Motor neuron (in vitro differentiated cells): ENCODE measurements around the gene LAMA1. TPM values are rescaled to one million over a fixed set of nuclear protein-coding genes. Genes with fewer than 3 reads are reported as not detected.
"Not testable (repeated sequence)": the region's sequence is repeated elsewhere in the genome, so short reads cannot be mapped to it uniquely, and the experiment has no call there.

Source experiments
- ATAC-seq, 8 experiments: fragments of 200-7000 bp; cut with Tn5 transposase; replicated peaks in 6 of 8; 2 replicates each; pipeline ENCODE4 v1.8.0; 2021; ENCODE audit warnings: mild to moderate bottlenecking in 8 of 8, moderate library complexity in 8 of 8
- H3K27ac ChIP-seq, 2 donors: fragments of 250-450 bp; sonication (Bioruptor Pico); 2 replicates each; pipeline ENCODE4 v1.9.0; 2021; ENCODE audit warnings: antibody characterized with exemption in 2 of 2, mild to moderate bottlenecking in 2 of 2, moderate library complexity in 1 of 2
- H3K4me1 ChIP-seq, 2 donors: fragments of 250-450 bp; sonication (Bioruptor Pico); replicated peaks in 1 of 2; 2 replicates each; pipeline ENCODE4 v1.6.1; 2021; ENCODE audit warnings: antibody characterized with exemption in 2 of 2, mild to moderate bottlenecking in 2 of 2, moderate library complexity in 1 of 2
- H3K4me3 ChIP-seq, 5 donors: fragments of 250-450 bp; sonication (Bioruptor Pico); 2 replicates each; pipeline ENCODE4 v1.9.0; 2021; ENCODE audit warnings: antibody characterized with exemption in 5 of 5, mild to moderate bottlenecking in 5 of 5, moderate library complexity in 4 of 5
- WGBS, 10 experiments: fragments of 450-650 bp; shearing (Covaris generic); methylation state at CpG; one replicate each; pipeline ENCODE4 v1.0.0; 2022; 5-methylcytosine and 5-hydroxymethylcytosine counted together
- in situ Hi-C, 9 experiments: fragments of 400-800 bp; cut with MboI; loops; one replicate each; pipeline ENCODE4 v1.15.0; 2021; ENCODE audit warnings: low sequenced_read_pairs in 9 of 9, low pct_unique_long_range_greater_than_20kb in 2 of 9; ENCODE audit not compliant: unreplicated experiment in 9 of 9
- total RNA-seq, 8 experiments: library from RNA; unstranded; fragments of 300-600 nt; gene quantifications; 2 replicates each; pipeline versions ENCODE4 v1.2.3 to v1.2.4, GENCODE V29; 2022

The LAMA1 gene
- total RNA-seq, 8 experiments from 2014 or later, result 0.18 to 37.8 (median 7.6) TPM

DNA sequence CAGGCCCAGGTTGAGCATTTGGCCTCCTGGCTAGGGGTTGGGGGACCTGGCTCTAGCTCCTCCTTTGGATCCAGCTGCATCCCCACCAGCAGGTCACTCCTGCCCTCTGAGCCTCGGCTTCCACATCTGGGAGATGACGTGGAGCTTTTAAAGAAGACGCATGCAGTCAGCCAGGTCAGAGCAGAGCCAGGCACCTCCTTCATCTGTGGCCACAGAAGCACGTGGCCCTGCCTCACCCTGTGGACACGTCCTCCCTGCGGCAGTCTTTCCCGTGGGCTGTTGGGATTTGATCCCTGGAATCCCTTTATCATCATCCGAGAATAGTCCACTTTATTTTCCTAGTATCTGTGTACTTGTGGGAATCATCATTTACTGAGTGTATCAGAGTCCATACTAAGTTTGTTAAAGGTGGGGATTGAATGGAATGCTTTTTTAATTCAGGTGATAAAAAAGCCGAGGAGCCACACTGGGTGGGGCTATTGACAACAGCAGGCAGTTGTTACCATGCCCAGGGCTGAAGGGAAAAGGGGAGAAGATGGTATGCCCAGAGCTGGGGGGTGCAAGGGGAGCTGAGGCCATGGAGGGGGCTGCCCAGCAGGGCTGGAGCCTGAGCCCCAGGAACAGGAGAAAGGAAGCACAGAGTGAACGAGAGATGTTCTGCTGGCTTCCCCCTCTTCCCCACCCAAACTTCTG is 170.1 kb downstream of the LAMA1 start:
- H3K4me1 ChIP-seq, result no peaks in the 10 kb centered on the region
- in situ Hi-C loops, result loop anchor here in 1 of 9 experiments (25.0 kb wide), 1 partner anchor 240 kb away; no protein-coding TSS in a partner anchor
- ATAC-seq, result no peak
- H3K4me3 ChIP-seq, result no peak overlapping the region
- WGBS, 10 experiments, result 0 to 100% (median 100%) methylated on average over 1 to 2 of the region's 10 CpGs; no CpG with 5 or more reads in 4 of the 10 experiments
- H3K27ac ChIP-seq, result no peak overlapping the region

DNA sequence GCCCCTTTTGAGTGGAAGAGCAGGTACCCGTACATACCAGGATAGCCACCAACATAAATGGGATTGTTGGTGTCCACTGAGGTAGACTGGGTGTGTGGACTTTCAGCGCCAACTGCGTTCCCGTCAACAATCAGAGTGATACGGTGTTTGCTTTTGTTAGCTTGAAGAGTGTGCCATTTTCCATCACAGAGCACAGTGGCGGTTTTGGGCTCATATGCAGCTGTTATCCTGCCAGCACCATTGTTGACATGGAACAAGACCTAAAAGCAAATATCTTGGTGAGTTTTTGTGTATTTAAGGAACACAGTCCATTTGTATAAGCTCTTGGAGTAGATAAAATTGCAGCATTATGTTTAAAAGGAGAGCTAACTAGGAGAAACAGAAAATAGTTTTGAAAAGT is 174.5 kb downstream of the LAMA1 start:
- ATAC-seq, result no peak
- WGBS, 10 experiments, result 35 to 100% (median 84%) methylated on average over 1 to 6 of the region's 6 CpGs; no CpG with 5 or more reads in 2 of the 10 experiments
- H3K4me3 ChIP-seq, result no peak overlapping the region
- in situ Hi-C loops, result loop anchor here in 1 of 9 experiments (25.0 kb wide), 1 partner anchor 244 kb away; no protein-coding TSS in a partner anchor
- no peaks in the 10 kb centered on the region for H3K4me1 ChIP-seq
- H3K27ac ChIP-seq, result no peak overlapping the region

DNA sequence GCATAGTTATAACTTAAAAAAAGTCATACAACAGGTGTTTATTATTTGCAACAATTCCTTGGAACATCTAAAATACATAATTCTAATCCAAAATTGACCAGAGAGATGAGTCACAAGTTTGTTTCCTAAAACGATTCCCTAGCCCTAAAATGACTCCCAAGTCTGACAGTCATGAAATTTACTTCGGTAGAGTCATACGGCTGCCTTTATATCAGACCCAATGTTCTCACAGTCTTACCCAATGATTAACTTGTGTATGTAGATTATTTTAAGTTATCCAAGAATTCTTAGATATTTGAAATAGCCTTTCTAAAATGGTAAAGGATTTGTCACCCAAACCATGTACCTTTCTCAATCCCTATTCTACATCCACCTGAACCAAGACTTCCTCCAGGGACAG is 174.9 kb downstream of the LAMA1 start:
- Histone ChIP-seq H3K4me3 (no peak overlapping the region), H3K4me1 (no peaks in the 10 kb centered on the region), H3K27ac (no peak overlapping the region)
- ATAC-seq, result no peak
- in situ Hi-C loops, result loop anchor here in 1 of 9 experiments (25.0 kb wide), 1 partner anchor 245 kb away; no protein-coding TSS in a partner anchor
- WGBS, 10 experiments, result 26 to 100% (median 81%) methylated on average over 1 to 3 of the region's 3 CpGs; no CpG with 5 or more reads in 2 of the 10 experiments

DNA sequence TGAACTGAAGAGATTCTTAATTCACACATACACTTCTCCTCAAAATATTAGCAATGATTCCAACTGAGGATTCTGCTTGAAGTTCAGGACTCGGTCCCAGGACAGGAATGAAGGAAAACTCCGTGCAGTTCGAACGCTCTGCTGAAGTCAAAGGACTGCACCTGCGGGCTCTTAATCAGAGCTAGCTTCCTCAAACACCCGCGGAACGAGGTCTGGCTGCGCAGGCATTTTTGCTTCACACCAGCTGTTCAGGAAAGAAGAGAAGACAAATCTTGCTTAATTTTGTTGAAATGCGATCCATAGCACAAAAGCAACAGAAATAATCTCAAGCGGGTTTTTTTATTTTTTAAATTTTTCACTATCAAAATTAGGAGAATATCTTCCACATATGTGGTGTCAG is 175.6 kb downstream of the LAMA1 start:
- H3K4me3 ChIP-seq, result no peak overlapping the region
- 31 to 100% (median 90%) methylated on average over 1 to 11 of the region's 11 CpGs for WGBS, 10 experiments
- no peak overlapping the region for H3K27ac ChIP-seq
- in situ Hi-C loops, result loop anchor here in 1 of 9 experiments (25.0 kb wide), 1 partner anchor 245 kb away; no protein-coding TSS in a partner anchor
- H3K4me1 ChIP-seq, result no peaks in the 10 kb centered on the region
- no peak for ATAC-seq

DNA sequence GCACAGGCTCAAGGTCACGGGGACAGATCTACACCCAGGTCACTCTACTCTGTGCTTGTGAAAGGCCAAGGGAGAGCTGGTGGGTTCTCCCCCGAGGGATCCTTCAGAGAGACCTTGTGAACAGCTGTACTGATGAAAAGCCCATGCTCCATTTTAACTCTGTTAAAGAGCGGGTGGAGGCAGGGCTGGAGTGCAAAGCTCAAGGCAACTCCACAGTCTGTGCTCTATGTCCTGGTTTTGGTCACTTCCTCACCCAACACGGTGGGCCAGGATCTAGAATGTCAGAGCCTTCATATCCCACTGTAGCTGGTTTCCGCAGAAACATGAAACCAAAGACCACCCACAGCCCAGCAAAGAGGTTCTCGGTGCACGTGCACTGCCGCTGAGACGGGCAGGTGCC is 177.1 kb downstream of the LAMA1 start:
- H3K4me1 ChIP-seq, result peaks cover 0 to 3% of the 10 kb centered on the region in 2 donors
- no peak overlapping the region for H3K27ac ChIP-seq
- in situ Hi-C loops, result loop anchor here in 1 of 9 experiments (25.0 kb wide), 1 partner anchor 247 kb away; no protein-coding TSS in a partner anchor
- no peak overlapping the region for H3K4me3 ChIP-seq
- WGBS, 10 experiments, result 17 to 100% (median 95%) methylated on average over 1 to 5 of the region's 9 CpGs; no CpG with 5 or more reads in 4 of the 10 experiments
- no peak for ATAC-seq

DNA sequence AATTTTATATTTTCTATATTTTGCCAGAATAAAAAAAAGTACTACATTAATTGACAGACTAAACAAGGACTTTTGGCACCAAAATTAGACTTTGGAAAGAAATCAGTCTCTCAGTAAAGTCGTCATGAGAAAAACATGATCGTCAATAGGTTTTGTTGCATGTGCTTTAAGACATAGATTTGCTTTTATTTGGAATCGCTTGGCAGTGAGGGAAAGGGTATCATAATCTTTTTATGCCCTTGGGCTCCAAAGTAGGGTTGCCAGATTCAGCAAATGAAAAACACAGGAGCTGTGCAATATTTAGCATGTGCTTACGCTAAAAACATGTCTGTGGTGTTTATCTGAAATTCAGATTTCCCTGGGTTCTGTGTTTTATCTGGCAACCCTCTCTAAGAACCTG is 177.6 kb downstream of the LAMA1 start:
- no peak overlapping the region for H3K27ac ChIP-seq
- in situ Hi-C loops, result loop anchor here in 1 of 9 experiments (25.0 kb wide), 1 partner anchor 247 kb away; no protein-coding TSS in a partner anchor

DNA sequence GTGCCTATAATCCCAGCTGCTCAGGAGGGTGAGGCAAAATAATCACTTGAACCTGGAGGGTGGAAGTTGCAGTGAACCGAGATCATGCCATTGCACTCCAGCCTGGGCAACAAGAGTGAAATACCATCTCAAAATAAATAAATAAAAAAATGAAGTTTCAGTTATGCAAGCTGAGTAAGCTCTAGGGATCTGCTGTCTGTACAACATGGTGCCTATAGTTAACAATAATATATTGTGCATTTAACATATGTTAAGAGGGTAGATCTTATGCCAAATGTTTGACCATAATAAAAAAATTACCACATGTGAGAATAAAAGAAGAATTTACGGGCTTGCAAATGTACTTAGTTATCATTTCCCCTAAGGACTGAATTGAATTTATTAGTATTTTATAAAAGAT is 179.2 kb downstream of the LAMA1 start:
- 6 to 100% (median 85%) methylated on average over 1 to 2 of the region's 2 CpGs; no CpG with 5 or more reads in 1 of the 10 experiments for WGBS, 10 experiments
- not testable (repeated sequence) for H3K4me3 ChIP-seq, H3K4me1 ChIP-seq, H3K27ac ChIP-seq
- in situ Hi-C loops, result loop anchor here in 1 of 9 experiments (25.0 kb wide), 1 partner anchor 249 kb away; no protein-coding TSS in a partner anchor
- ATAC-seq, result peak in 1 of 8 experiments; percentile 90

More for the DNA sequence above, 177.6 kb downstream of the LAMA1 start:
- Histone ChIP-seq H3K4me3 (no peak overlapping the region), H3K4me1 (peaks cover 0 to 3% of the 10 kb centered on the region in 2 donors)
- no peak for ATAC-seq
- WGBS, 10 experiments, result 56 to 98% (median 74%) methylated on average over 2 to 4 of the region's 4 CpGs; no CpG with 5 or more reads in 2 of the 10 experiments

DNA sequence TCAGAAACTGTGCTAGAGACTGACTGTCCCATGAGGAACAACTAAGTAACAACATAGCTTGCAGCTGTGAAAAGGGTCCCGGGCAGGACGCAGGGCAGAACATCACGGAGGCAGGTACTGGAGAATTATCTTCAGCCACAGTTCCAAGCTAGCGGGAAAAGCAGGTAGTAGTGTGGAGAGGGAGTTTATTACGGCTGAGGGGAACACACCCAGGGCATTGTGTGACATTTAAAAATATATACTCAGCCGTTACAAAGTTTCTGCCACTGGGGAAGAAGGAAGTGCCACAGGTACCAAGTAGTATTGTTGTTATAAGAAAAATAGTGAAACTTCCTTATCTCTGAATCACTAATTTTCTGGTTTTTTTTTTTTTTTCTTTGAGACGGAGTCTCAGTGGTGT is 179.6 kb downstream of the LAMA1 start:
- Histone ChIP-seq H3K4me3 (no peak overlapping the region), H3K4me1 (peaks cover 0 to 3% of the 10 kb centered on the region in 2 donors), H3K27ac (no peak overlapping the region)
- in situ Hi-C loops, result loop anchor here in 1 of 9 experiments (25.0 kb wide), 1 partner anchor 249 kb away; no protein-coding TSS in a partner anchor
- WGBS, 10 experiments, result 33 to 100% (median 96%) methylated on average over 1 to 6 of the region's 7 CpGs; no CpG with 5 or more reads in 3 of the 10 experiments
- peak in 1 of 8 experiments; percentile 5 for ATAC-seq

DNA sequence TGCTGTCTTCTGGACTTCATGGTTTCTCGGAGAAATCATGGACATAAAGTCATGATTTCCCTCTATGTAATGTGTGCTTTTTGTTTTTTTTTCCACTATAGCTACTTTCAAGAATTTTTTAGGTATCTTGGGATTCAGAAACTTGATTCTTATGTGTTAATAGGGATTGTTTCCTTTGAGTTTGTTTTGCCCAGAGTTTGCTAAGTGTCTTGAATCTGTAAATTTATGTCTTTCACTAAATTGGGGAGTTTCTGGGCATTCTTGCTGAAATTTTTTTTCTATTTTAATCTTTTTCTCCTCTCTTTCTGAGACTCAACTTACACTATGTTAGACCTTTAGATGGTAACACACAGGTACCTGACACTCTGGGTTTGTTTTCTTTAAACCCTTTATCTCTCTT is 182.7 kb downstream of the LAMA1 start:
- no peak for ATAC-seq
- H3K4me3 ChIP-seq, result no peak overlapping the region
- H3K27ac ChIP-seq, result no peak overlapping the region
- 0 to 100% (median 86%) methylated on average over 1 of the region's 1 CpG; no CpG with 5 or more reads in 1 of the 10 experiments for WGBS, 10 experiments
- H3K4me1 ChIP-seq, result peaks cover 0 to 3% of the 10 kb centered on the region in 2 donors
- in situ Hi-C loops, result loop anchor here in 1 of 9 experiments (25.0 kb wide), 1 partner anchor 252 kb away; no protein-coding TSS in a partner anchor

DNA sequence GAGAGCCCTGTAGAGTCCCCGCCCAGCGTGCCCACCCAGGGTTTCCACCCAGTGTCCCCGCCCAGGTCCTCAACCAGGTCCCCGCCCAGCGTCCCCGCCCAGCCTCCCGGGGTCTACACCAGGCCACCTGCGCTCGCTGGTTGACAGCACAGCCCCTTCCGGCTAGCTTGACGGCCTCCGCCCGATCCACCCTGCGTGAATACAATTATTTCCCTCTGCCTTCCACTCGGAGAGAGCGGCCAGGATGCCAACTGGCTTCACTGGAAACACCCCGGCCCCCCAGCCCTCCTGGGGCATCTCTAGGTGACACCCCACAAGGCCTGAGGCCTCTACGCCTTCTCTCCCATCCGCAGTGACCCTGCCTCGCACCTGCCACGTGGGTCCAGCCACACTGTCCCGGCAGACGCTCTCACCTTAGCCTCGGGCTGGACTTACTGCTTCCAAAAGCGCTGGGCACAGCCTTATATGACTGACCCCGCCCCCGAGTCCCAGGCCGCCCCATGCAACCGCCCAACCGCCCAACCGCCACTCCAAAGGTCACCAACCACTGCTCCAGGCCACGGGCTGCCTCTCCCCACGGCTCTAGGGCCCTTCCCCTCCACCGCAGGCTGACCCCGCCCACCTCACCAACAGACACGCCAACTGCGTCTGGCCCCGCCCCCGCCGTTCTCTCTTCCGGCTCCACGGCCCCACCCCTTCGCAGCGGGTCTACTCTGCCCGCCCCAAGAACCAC is 188.1 kb downstream of the LAMA1 start:
- 40 to 100% (median 88%) methylated on average over 1 to 10 of the region's 45 CpGs; no CpG with 5 or more reads in 5 of the 10 experiments for WGBS, 10 experiments

DNA sequence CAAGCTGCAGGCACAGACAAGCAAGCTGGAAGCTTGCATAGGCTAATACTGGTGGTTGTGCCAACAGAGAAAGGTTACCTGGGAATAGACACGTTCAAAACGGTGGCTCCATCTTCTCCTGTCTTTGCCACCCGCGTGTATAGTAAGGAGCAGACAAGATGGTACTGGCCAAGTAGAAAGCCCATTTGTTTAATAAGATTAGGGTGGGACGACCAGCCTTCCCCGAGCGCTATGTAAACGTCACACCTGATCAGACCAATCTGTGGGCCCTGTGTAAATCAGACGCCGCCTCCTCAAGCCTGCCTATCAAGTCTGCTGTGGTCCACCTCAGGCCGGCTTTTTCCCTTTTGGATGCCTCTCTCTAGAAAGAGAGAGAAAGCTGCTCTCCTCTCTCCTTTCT is 189.2 kb downstream of the LAMA1 start:
- 50 to 100% (median 82%) methylated on average over 2 to 8 of the region's 11 CpGs; no CpG with 5 or more reads in 1 of the 10 experiments for WGBS, 10 experiments
- Histone ChIP-seq H3K27ac (no peak overlapping the region), H3K4me3 (no peak overlapping the region), H3K4me1 (no peaks in the 10 kb centered on the region)
- no peak for ATAC-seq
- in situ Hi-C loops, result loop anchor here in 2 of 9 experiments (10.0 to 25.0 kb wide), 2 partner anchors 246 to 259 kb away; no protein-coding TSS in a partner anchor

More for the DNA sequence above, 188.1 kb downstream of the LAMA1 start:
- Histone ChIP-seq H3K27ac (no peak overlapping the region), H3K4me1 (no peaks in the 10 kb centered on the region), H3K4me3 (no peak overlapping the region)
- in situ Hi-C loops, result loop anchor here in 2 of 9 experiments (10.0 to 25.0 kb wide), 2 partner anchors 245 to 258 kb away; no protein-coding TSS in a partner anchor
- no peak for ATAC-seq

DNA sequence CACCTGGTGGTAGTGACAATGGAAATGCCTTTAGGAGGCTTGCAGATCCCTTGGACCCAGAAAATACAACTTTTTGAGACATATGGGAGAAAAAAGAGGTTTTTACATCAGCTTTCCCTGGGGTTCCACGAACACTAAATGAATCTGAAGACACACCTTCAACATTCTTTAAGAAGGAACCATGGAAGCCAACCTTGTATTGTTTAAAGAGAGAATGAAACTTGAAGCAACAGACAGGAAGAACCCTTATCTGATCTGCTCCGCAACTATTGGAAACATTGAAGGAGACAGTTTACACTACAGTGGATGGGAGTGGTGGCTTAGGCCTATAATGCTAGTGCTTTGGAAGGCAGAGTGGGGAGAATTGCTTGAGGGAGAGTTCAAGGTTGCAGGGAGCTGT is 190.4 kb downstream of the LAMA1 start:
- H3K4me3 ChIP-seq, result no peak overlapping the region
- H3K4me1 ChIP-seq, result no peaks in the 10 kb centered on the region
- ATAC-seq, result no peak
- in situ Hi-C loops, result loop anchor here in 2 of 9 experiments (10.0 to 25.0 kb wide), 2 partner anchors 248 to 260 kb away; no protein-coding TSS in a partner anchor
- no peak overlapping the region for H3K27ac ChIP-seq
- WGBS, 10 experiments, result 0 to 100% (median 78%) methylated on average over 1 to 2 of the region's 2 CpGs; no CpG with 5 or more reads in 2 of the 10 experiments
